ENCODE results near the gene AZIN2. TPM values are rescaled to one million over a fixed set of nuclear protein-coding genes. Genes with fewer than 3 reads are reported as not detected.

Gene AZIN2
- total and polyA plus RNA-seq, 2 experiments from 2014 or later = 2.8 to 4.4 TPM

DNA sequence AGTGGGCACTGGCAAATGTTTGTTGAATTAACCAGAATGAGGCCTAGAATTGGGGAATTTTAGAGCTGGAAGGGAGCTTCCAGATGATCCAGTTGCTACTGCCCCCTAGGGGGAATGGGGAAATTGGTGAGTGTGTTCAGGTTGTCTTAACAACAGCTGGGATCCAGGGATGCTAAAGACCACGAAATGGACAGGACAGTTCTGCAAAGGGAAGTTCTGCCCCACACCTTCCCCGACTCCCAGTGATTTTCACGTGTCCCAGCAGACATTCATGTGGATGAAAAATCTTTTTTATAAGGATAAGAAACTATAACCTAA, 67.0 kb downstream of the AZIN2 start:
- Histone ChIP-seq H3K27me3 (replicated peaks; ENCODE audit: insufficient read depth) (no peaks in the 10 kb centered on the region), H2AFZ (no peak overlapping the region), H3K4me3 (no peak overlapping the region), H3K9ac (no peak overlapping the region), H3K36me3 (ENCODE audit: low read depth) (no peaks in the 10 kb centered on the region), H3K27ac (no peak overlapping the region), H3K4me1 (ENCODE audit: insufficient read depth) (peaks cover 10% of the 10 kb centered on the region), H3K9me3 (ENCODE audit: low read depth) (no peaks in the 10 kb centered on the region), H3K9me2 (ENCODE audit: insufficient read depth) (no peaks in the 10 kb centered on the region), H3F3A (ENCODE audit: insufficient read depth) (no peaks in the 10 kb centered on the region), H3K79me2 (ENCODE audit: insufficient read depth) (no peaks in the 10 kb centered on the region), H3K4me2 (ENCODE audit: unreplicated experiment) (no peak overlapping the region), H4K20me1 (ENCODE audit: insufficient read depth) (no peaks in the 10 kb centered on the region)
- 28 to 51% methylated on average over 3 of the region's 3 CpGs for WGBS, 2 experiments (ENCODE audit: low coverage in 1 of 2, low lambda C conversion rate in 2 of 2, missing lambda C conversion rate in 2 of 2)
- in situ Hi-C loops (cut with MboI) = no loop called here
- DNase-seq = peak; percentile 50
- TF ChIP-seq EZH2phosphoT487 (IDR thresholded peaks at IDR 0.05; ENCODE audit: insufficient read depth, low read depth) (no peak), EZH2 (IDR thresholded peaks at IDR 0.05; ENCODE audit: insufficient read depth, poor library complexity, severe bottlenecking) (no peak)

DNA sequence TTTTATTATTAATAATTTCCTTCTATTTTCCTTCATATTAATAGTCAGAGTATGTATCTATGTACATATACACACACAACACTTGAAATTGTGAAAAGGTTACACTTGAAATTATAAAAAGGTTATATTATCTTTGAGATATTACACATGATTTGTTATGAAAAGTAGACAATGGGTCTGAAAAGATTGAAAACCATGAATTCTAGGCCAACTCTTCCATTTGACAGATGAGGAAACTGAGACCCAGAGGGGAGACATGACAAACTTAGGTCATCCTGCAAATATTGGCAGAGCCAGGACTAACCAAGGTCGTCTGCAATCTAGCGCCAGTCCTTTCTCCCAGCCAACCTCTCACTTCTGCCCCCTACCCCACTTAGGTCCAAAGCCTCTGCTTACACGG, 67.7 kb downstream of the AZIN2 start:
- H3K36me3 ChIP-seq (ENCODE audit: low read depth) = no peaks in the 10 kb centered on the region
- H3K79me2 ChIP-seq (ENCODE audit: insufficient read depth) = no peaks in the 10 kb centered on the region
- H3K4me2 ChIP-seq (ENCODE audit: unreplicated experiment) = no peak overlapping the region
- no peaks in the 10 kb centered on the region for H3K9me3 ChIP-seq (ENCODE audit: low read depth)
- 97 to 98% methylated on average over 3 of the region's 3 CpGs for WGBS, 2 experiments (ENCODE audit: low coverage in 1 of 2, low lambda C conversion rate in 2 of 2, missing lambda C conversion rate in 2 of 2)
- no peaks in the 10 kb centered on the region for H3F3A ChIP-seq (ENCODE audit: insufficient read depth)
- no peak overlapping the region for H3K27ac ChIP-seq
- H3K4me1 ChIP-seq (ENCODE audit: insufficient read depth) = peaks cover 3% of the 10 kb centered on the region; the same call in 1 of the 2 replicates
- H3K9me2 ChIP-seq (ENCODE audit: insufficient read depth) = no peaks in the 10 kb centered on the region
- no peak overlapping the region for H2AFZ ChIP-seq
- in situ Hi-C loops (cut with MboI) = no loop called here
- H3K4me3 ChIP-seq = no peak overlapping the region
- TF ChIP-seq EZH2 (IDR thresholded peaks at IDR 0.05; ENCODE audit: insufficient read depth, poor library complexity, severe bottlenecking) (no peak), EZH2phosphoT487 (IDR thresholded peaks at IDR 0.05; ENCODE audit: insufficient read depth, low read depth) (no peak)
- no peak overlapping the region for H3K9ac ChIP-seq
- H4K20me1 ChIP-seq (ENCODE audit: insufficient read depth) = no peaks in the 10 kb centered on the region
- DNase-seq = no peak
- no peaks in the 10 kb centered on the region for H3K27me3 ChIP-seq (replicated peaks; ENCODE audit: insufficient read depth)

DNA sequence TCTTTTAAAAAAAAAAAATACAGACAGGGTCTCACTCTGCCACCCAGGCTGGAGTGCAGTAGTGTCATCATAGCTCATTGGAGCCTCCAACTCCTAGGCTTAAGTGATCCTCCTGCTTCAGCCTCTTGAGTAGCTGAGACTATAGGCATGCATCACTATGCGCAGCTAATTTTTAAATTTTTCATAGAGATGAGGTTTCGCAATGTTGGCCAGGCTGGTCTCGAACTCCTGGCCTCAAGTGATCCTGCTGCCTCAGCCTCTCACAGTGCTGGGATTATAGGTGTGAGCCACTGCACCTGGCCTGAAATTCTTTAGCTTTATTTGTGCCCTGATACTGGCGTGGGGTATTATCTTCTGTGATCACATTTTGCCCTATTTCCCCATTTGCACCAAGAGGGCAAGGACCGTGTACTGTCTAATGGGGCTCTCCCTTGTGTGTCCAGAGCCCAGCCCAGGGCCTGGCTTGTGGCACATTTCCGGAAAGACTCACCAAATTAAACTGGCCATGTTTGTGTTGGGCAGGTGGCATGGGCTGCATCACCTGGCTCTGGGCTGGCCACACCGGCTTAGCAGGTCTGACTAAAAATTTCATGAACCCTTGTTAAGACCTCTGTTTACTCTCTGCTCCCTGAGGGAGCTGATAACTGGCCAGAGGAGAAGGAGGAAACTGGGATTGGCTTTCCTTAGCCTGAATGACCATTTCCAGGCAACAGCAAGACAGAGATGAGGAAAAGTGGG, 68.7 kb downstream of the AZIN2 start:
- in situ Hi-C loops (cut with MboI) = no loop called here
- H3K4me2 ChIP-seq (ENCODE audit: unreplicated experiment) = no peak overlapping the region

DNA sequence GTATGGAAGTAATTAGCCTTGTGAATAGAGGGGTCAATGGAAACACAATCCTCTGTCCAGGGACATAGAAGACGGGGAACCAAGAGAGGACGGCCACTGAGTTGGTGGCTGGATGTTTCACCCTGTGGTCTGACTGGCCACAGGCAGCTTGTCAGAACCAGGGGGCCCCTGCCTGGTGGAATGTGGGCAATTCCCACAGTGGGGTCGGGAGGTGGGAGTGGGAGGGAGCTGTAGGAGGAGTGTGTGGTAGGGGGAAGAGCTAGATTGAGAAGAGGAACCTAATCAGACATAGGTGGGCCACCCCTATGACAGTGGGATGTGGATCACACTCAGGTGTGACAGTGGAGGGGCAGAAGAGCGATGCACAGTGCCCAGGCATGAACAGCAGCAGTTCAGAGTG, 69.6 kb downstream of the AZIN2 start:
- in situ Hi-C loops (cut with MboI) = no loop called here

More for the DNA sequence above, 68.7 kb downstream of the AZIN2 start:
- Histone ChIP-seq H3K79me2 (ENCODE audit: insufficient read depth) (no peaks in the 10 kb centered on the region), H3K9ac (no peak overlapping the region), H3K4me1 (ENCODE audit: insufficient read depth) (no peaks in the 10 kb centered on the region), H3K36me3 (ENCODE audit: low read depth) (no peaks in the 10 kb centered on the region), H3K27me3 (replicated peaks; ENCODE audit: insufficient read depth) (no peaks in the 10 kb centered on the region), H3K9me2 (ENCODE audit: insufficient read depth) (no peaks in the 10 kb centered on the region), H3K4me3 (no peak overlapping the region), H2AFZ (no peak overlapping the region), H3K9me3 (ENCODE audit: low read depth) (no peaks in the 10 kb centered on the region), H3K27ac (no peak overlapping the region), H4K20me1 (ENCODE audit: insufficient read depth) (no peaks in the 10 kb centered on the region), H3F3A (ENCODE audit: insufficient read depth) (no peaks in the 10 kb centered on the region)
- TF ChIP-seq EZH2phosphoT487 (IDR thresholded peaks at IDR 0.05; ENCODE audit: insufficient read depth, low read depth) (no peak), EZH2 (IDR thresholded peaks at IDR 0.05; ENCODE audit: insufficient read depth, poor library complexity, severe bottlenecking) (no peak)
- WGBS, 2 experiments (ENCODE audit: low coverage in 1 of 2, low lambda C conversion rate in 2 of 2, missing lambda C conversion rate in 2 of 2) = 93 to 94% methylated on average over 7 of the region's 7 CpGs
- DNase-seq = no peak

More for the DNA sequence above, 69.6 kb downstream of the AZIN2 start:
- H3K36me3 ChIP-seq (ENCODE audit: low read depth) = no peaks in the 10 kb centered on the region
- no peaks in the 10 kb centered on the region for H3F3A ChIP-seq (ENCODE audit: insufficient read depth)
- no peak overlapping the region for H3K4me2 ChIP-seq (ENCODE audit: unreplicated experiment)
- H3K27ac ChIP-seq = no peak overlapping the region
- H4K20me1 ChIP-seq (ENCODE audit: insufficient read depth) = no peaks in the 10 kb centered on the region
- H3K27me3 ChIP-seq (replicated peaks; ENCODE audit: insufficient read depth) = no peaks in the 10 kb centered on the region
- no peak overlapping the region for H3K4me3 ChIP-seq
- TF ChIP-seq EZH2 (IDR thresholded peaks at IDR 0.05; ENCODE audit: insufficient read depth, poor library complexity, severe bottlenecking) = no peak
- TF ChIP-seq EZH2phosphoT487 (IDR thresholded peaks at IDR 0.05; ENCODE audit: insufficient read depth, low read depth) = no peak
- H3K9ac ChIP-seq = no peak overlapping the region
- DNase-seq = no peak
- no peaks in the 10 kb centered on the region for H3K9me3 ChIP-seq (ENCODE audit: low read depth)
- WGBS, 2 experiments (ENCODE audit: low coverage in 1 of 2, low lambda C conversion rate in 2 of 2, missing lambda C conversion rate in 2 of 2) = 78 to 86% methylated on average over 4 of the region's 4 CpGs
- H3K9me2 ChIP-seq (ENCODE audit: insufficient read depth) = no peaks in the 10 kb centered on the region
- no peak overlapping the region for H2AFZ ChIP-seq
- no peaks in the 10 kb centered on the region for H3K4me1 ChIP-seq (ENCODE audit: insufficient read depth)
- H3K79me2 ChIP-seq (ENCODE audit: insufficient read depth) = no peaks in the 10 kb centered on the region
